Testis (tissue), 3 donors: ENCODE measurements around the gene KLK15. TPM values are rescaled to one million over a fixed set of nuclear protein-coding genes. Genes with fewer than 3 reads are reported as not detected.

Experiments used
- DNase-seq: peaks from one replicate; pipeline ENCODE4 v3.0.0-alpha.2; 2019
- H3K27ac ChIP-seq, 2 donors: fragments of 200-600 bp; sonication (generic); one replicate each; pipeline ENCODE4 v1.5.1; 2019
- H3K27me3 ChIP-seq: fragments of 200-600 bp; sonication (generic); one replicate; pipeline ENCODE4 v1.5.1; 2019
- H3K36me3 ChIP-seq: fragments of 200-600 bp; sonication (generic); one replicate; pipeline ENCODE4 v1.5.1; 2017; ENCODE audit warnings: low read depth; ENCODE audit errors: missing control alignments
- H3K4me1 ChIP-seq: fragments of 200-600 bp; sonication (generic); one replicate; pipeline ENCODE4 v1.5.1; 2019
- H3K4me3 ChIP-seq, 2 donors: fragments of 200-600 bp; sonication (generic); one replicate each; pipeline ENCODE4 v1.5.1; 2017 to 2019
- H3K9me3 ChIP-seq: fragments of 200-600 bp; sonication (generic); one replicate; pipeline ENCODE4 v1.5.1; 2017
- CTCF ChIP-seq, 3 experiments: fragments of 450-650 bp in 2 of 3; fragments of 200-600 bp in 1 of 3; sonication (generic) in 1 of 3; IDR thresholded peaks; one replicate each; pipeline ENCODE4 v1.5.1; 2016 to 2019; ENCODE audit warnings: antibody characterized with exemption in 3 of 3, mild to moderate bottlenecking in 2 of 3, moderate library complexity in 1 of 3
- POLR2A ChIP-seq: fragments of 450-650 bp; IDR thresholded peaks from one replicate; pipeline ENCODE4 v1.6.1; 2017; ENCODE audit warnings: antibody characterized with exemption, mild to moderate bottlenecking, moderate library complexity
- WGBS, 2 donors: methylation state at CpG; one replicate each; pipeline ENCODE4 v1.1.5; 2018; 5-methylcytosine and 5-hydroxymethylcytosine counted together
- intact Hi-C: fragments of 100-400 bp; cut with DNase I; formaldehyde crosslinking; loops from one replicate; pipeline ENCODE4 v1.15.1; 2023; ENCODE audit warnings: low total_unique reads
- polyA plus RNA-seq: library from polyadenylated mRNA; stranded (reverse); fragments of 350-450 nt; fragmentation: Illumina TruSeq; extraction: RNeasy Lipid Tissue Mini Kit (QIAGEN cat#74804); gene quantifications from one replicate; pipeline ENCODE4 v1.2.3, GENCODE V29; 2014; ENCODE audit warnings: low read depth, low replicate concordance; ENCODE audit not compliant: insufficient read depth
- total RNA-seq, 2 donors: library from RNA; depleted of rRNA; stranded (reverse); fragments of >200 nt; gene quantifications; one replicate each; pipeline ENCODE4 v1.2.3, GENCODE V29; 2016

KLK15 gene
- total and polyA plus RNA-seq, 3 donors from 2014 or later = 5.5 to 9.0 (median 7.4) TPM

DNA sequence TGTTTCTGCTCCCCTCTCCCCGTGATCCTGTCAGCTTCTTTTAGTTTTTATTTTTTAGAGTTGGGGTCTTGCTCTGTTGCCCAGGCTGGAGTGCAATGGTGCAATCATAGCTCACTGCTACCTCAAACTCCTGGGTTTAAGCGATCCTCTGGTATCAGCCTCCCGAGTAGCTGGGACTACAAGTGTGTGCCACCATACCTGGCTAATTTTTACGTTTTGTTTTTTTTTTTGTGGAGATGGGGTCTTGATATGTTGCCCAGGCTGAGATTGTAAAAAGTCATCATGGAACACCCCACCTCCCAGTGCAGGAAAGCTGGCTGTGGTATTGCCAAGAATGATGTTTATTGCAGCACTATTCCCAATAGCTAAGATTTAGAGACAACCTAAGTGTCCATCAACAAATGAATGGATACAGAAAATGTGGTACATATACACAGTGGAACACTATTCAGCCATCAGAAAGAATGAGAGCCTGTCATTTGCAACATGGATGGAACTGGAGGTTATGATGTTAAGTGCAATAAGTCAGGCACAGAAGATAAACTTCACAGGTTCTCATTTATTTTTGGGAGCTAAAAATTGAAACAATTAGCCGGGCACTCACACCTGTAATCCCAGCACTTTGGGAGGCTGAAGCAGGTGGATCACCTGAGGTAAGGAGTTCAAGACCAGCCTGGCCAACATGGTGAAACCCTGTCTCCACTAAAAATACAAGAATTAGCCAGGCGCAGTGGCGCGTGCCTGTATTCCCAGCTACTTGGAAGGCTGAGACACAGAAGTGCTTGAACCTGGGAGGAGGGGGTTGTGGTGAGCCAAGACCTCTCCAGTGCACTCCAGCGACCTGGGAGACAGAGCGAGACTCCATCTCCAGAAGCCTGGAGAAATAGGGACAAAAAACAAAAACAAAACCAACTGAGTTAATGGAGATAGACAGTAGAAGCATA, 6.6 kb upstream of the KLK15 start:
- WGBS, 2 donors = 76 to 81% methylated on average over 10 of the region's 10 CpGs
- no peaks in the 10 kb centered on the region for H3K36me3 ChIP-seq
- intact Hi-C loops = no loop called here
- no peaks in the 10 kb centered on the region for H3K9me3 ChIP-seq
- no peak overlapping the region for H3K27ac ChIP-seq
- no peak overlapping the region for H3K4me3 ChIP-seq
- H3K27me3 ChIP-seq = no peaks in the 10 kb centered on the region
- TF ChIP-seq CTCF (IDR thresholded peaks at IDR 0.05) = no peak
- TF ChIP-seq POLR2A = no peak
- peaks cover 4% of the 10 kb centered on the region for H3K4me1 ChIP-seq
- no peak for DNase-seq

DNA sequence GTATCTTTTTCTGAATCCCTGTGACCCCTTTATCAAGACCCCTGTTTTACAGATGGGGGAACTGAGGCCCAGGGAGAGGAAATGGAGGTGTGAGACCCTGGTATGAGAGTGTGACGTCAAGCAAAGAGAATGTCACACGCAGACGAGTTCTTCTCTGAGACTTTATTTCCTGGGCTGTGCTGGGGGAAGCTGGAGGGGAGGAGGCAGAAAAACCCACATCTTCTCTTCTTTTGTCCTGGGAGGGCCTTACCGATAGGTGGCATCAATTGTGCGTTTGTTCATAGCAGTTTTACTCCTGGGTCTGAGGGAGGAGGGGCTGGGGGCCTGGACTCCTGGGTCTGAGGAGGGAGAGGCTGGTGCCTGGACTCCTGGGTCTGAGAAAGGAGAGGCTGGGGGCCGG, 4.9 kb upstream of the KLK15 start:
- intact Hi-C loops = no loop called here
- Histone ChIP-seq H3K9me3 (no peaks in the 10 kb centered on the region), H3K27ac (no peak overlapping the region), H3K36me3 (no peaks in the 10 kb centered on the region), H3K4me1 (peaks cover 4% of the 10 kb centered on the region), H3K4me3 (no peak overlapping the region), H3K27me3 (no peaks in the 10 kb centered on the region)
- no peak for DNase-seq
- TF ChIP-seq CTCF (IDR thresholded peaks at IDR 0.05) = no peak
- no peak for TF ChIP-seq POLR2A
- WGBS, 2 donors = 32 to 34% methylated on average over 5 to 6 of the region's 6 CpGs

- no peaks in the 10 kb centered on the region for H3K9me3 ChIP-seq
- H3K4me3 ChIP-seq = no peak overlapping the region
- intact Hi-C loops = no loop called here
- no peak for DNase-seq
- H3K4me1 ChIP-seq = peaks cover 4% of the 10 kb centered on the region
- TF ChIP-seq POLR2A (no peak), CTCF (IDR thresholded peaks at IDR 0.05) (no peak)
- H3K36me3 ChIP-seq = no peaks in the 10 kb centered on the region
- WGBS, 2 donors = 62 to 70% methylated on average over 10 of the region's 10 CpGs
- no peaks in the 10 kb centered on the region for H3K27me3 ChIP-seq
- H3K27ac ChIP-seq = no peak overlapping the region
Measured at GRCh38 chr19:50837300-50837699, 3.9 kb upstream of the KLK15 start.

- H3K27ac ChIP-seq = no peak overlapping the region
- no peaks in the 10 kb centered on the region for H3K36me3 ChIP-seq
- no peaks in the 10 kb centered on the region for H3K9me3 ChIP-seq
- intact Hi-C loops = no loop called here
- H3K4me3 ChIP-seq = peak overlapping the region in 1 of 2 donors; percentile 51
- no peak for DNase-seq
- H3K27me3 ChIP-seq = no peaks in the 10 kb centered on the region
- no peak for TF ChIP-seq CTCF (IDR thresholded peaks at IDR 0.05)
- no peak for TF ChIP-seq POLR2A
- peaks cover 4% of the 10 kb centered on the region for H3K4me1 ChIP-seq
- WGBS, 2 donors = 23% methylated on average over 19 of the region's 19 CpGs
Measured at GRCh38 chr19:50836543-50837195, 3.3 kb upstream of the KLK15 start.
